ENCODE results near the gene FHOD1.
A peak's percentile ranks its signal among the peaks of the same experiment; 100 is the strongest.

FHOD1 gene

DNA sequence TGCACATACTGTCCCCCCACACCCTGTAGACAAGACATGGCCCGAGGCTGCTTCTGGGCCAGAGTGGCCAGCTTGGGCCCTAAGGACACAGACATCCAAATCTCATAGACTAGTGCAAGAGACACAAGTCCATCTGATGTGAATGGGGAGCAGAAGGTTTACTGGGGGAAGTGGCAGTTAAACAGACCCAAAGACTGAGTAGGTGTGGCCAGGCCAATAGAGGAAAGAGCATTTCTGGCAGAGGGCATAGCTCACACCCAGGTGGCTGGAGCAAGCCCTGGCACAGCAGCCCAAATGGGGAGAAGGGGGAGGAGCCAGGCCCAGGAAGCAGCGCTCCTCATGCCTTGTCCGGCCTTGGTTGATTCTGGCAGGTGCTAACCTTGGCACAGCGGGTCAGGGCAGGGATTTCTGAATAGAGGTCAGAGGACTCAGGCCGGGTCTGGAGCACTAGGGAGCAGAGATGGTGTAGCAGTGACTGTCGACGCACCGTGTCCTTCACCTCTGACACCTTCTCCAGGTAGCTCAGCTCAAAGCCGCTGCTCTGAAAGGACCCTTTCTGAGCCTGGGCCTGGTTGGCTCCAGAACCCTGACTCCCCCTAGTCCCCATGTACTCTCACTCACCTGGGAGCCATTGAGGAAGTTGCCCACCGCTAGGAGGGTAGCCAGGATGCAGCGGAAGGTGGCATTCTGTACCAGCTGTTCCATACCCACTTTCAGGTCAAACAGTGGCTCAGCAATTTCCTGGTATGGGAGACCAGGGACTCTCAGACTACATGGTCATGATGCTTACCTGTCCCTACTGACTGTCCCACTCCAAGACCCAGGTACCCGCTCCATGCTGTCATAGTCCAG is 16.2 kb downstream of the FHOD1 start:
- no peak for DNase-seq

DNA sequence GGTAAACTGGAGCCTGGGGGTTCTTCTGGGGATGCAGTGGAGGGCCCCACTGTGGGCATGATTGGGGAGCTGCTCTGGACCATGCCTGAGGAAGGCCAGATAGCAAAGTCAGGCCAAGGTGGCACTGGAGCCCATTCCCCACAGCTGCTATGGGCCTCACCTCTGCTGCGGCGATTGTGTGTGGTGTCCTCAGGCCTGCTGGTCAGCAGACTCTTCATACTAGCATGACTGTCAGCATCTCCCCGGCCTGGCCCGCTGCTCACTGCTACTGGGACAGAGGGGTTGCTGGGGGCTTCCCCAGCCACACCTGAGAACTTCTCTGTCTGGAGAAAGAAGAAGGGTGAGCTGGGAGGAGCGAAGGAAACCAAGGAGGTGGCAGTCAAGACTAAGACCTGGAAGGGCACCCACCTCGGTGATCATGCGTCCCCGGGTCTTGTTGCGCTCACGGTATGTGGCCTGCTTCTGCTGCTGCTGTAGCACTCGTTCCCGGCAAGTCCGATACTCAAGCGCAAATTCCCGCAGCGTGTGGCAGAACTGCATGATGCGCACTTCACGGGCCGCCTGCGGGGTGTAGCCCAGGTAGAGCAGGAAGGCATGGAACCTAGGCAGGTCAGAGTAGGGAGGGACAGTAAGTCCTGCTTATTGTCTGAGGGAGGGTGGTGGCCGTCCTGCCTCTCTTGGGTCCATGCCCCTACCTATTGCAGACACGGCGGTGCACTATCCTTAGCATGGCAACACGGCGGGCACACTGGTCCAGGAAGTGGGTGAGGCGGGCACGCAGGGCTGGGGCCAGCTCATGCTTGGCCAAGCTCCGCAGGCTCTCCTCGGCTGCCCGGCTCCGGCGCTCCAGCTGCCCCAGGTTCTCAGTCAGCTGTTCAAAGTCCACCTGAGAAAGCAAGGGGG is 17.1 kb downstream of the FHOD1 start:
- no peak for DNase-seq

DNA sequence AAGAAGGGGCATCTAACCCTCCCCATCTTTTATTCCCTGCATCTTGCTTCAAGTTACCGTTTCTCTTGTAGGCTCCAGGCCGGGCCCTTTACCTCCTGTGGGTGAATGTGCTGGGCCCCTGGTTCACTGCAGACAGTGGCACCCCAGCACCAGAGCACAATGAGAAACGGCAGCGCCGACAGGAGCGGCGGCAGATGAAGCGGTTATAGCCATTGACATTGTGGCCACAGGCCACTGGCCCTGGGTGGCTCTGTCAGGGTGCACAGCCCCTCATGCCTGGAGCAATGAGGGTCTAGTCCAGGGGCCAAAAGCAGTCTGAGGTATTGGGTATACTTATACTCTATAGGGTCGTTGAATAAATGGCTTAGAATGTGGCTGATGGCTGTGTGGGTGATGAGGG is 18.4 kb downstream of the FHOD1 start:
- no peak for DNase-seq

DNA sequence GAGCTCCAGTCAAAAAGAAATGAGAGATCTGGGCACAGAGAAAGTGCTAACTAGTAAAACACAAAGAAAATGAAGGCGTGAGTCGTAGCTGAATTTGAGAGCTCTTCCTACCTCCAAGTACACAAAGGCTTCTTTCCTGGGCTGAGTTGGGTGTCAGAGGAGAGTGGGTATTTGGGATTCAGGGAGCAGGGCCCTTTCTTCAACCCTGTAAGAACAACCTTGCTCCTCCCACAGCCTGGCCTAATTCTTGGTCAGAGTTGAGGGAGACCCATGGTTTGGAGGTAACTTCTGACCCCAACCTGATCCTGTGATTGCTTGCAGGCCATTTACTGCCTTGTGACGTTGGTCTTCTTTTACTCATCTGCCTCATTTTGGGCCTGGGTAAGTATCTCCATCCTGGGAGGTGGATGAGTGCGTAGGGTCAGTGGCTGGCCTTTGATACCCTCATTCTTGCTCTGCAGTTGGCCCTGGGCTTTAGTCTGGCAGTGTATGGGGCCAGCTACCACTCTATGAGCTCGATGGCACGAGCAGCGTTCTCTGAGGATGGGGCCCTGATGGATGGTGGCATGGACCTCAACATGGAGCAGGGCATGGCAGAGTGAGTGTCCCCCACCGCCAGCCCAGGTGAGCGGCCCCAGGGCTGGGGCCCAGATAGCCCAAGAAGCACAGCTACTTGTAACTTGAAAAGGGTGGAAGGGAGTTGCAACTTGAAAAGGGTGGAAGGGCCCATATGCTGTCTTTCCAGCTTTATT is 19.1 kb downstream of the FHOD1 start:
- DNase-seq = no peak

DNA sequence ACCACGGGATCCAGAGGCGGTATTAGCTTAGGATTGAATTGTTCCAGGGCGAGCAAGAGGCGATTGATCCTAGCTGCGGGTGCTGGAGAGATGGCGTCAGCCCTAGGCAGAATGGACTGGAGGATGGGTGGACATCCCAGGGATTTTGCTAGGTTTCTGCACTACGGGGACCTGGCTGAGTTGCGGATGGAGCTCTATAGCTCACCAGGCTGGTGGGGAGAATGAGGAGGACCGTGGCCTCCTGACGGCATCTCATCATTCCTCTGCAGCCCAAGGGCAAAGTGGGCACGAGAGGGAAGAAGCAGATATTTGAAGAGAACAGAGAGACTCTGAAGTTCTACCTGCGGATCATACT is 19.7 kb downstream of the FHOD1 start:
- no peak for DNase-seq

DNA sequence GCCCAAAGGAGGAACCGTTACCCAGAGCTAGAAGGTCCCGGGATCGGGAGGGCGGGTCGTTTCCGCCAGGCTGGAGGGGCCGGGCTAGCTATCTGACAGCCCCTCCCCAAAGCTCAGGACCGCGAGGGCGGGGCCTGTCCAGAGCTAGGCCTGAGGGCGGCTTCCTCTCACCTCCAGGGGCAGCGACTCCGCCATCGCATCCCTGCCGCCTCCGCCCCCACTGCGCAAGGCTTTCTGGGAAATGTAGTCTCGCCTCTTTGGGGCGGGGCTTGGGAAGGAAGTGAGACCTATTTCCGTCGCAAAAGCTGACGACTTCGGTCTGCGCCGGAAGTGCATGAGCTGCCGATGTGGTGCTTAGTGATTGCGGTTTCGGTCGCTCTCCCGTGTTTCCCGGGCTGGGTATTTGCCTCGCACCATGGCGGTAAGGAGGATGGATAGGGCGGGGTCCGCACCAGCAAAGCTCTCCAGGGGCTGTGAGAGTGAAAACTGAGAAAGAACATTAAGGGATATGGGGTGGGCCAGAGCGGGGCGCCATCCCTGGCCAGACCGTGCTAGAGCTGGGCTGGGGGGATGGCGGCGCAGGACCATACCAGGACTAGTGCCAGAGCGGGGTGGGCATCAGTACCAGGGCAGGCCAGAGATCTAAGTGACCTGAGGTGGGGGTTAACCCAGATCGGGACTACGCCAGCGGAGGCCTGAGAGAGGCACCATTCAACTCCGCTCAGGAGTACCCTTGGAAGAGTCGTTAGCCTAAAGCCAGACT is 20.3 kb downstream of the FHOD1 start, which contains the start of gene TMEM208:
Gene TMEM208 (plus strand): TSS at position 327 of the 763 bp plus-strand sequence. CDS start 89 bp downstream, at position 416.
- DNase-seq = peak; percentile 98

DNA sequence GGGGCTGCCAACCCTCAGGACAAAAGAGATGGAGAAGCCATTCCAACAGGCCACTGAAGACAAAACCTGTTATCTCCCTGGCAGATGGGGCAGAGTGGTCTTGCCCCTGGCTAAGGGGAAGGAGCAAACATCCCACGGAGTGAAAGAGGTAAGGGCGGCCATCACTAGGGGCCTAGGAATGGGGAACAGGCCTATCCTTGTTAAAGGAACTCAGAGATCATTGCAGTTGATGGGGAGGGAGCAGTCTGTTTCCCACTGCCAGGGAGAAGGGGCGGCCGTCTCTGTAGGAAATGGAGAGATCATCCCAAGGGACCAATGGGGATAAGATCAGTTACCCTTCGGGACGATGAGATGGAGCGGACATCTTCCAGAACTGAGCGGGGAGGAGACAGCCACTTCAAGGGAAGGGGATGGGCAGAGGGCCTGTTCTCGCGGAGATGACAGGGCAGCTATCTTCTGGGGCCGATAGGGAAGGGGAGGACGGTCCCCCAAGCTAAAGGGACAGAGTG is 20.9 kb downstream of the FHOD1 start:
- DNase-seq = no peak

DNA sequence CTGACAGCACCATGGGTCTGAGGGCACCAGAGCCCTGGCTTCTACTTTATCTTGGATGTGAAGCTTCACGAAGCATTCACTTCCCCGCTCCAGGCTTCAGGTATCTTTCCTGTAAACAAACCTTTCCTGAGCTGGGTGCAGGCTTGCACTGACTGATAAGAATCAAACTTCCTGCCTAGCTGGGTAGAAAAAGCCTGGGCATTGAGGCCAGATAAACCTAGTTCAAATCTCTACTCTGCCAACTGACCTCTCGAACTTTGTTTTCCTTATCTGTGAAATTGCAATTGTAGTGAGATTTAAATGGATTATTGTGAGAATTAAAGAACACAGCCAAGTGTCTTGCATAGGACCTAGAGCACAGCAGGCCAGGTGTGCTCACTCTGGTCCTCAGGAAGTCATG is 23.3 kb downstream of the FHOD1 start:
- DNase-seq = no peak

DNA sequence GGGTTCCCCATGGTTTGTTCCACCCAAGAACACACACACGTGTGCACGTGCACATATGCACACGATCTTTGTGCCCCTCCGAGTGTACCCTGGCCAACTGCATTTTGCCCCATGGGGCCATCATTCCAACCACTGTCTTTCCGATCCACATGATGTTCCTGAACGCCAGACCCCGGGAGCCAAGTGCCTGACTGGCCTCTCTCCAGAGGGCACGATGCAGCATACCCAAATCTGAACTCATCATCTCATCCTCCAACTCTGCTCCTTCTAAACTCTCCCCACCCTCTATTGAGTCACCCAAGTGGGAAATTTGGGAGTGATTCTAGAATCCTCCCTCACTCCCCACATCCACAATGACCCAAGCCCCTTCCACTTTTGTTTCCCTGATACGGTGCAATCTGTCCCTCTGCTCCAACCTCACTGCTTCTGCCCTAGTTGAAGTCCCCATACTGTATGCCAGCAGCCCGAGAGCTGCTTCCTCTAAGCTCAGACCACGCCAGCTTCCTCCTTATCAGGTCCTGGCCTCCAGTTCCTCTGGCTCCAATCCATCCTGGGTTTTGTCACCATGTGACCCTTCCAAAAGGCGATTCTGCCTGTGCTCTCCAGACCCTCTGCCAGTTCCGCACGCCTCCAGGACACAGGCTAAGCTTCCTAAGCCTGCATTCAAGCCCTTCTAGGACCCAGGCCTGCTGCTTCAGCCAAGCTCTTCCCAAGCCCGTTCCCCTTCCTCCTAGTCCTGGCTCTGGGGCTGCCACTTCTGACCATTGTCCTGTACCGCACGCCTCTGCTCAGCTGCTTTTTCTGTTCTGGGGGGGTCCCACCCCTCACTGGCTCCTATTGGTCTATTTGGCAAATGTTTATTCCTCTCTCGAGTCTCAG is 30.4 kb downstream of the FHOD1 start:
- no peak for DNase-seq

DNA sequence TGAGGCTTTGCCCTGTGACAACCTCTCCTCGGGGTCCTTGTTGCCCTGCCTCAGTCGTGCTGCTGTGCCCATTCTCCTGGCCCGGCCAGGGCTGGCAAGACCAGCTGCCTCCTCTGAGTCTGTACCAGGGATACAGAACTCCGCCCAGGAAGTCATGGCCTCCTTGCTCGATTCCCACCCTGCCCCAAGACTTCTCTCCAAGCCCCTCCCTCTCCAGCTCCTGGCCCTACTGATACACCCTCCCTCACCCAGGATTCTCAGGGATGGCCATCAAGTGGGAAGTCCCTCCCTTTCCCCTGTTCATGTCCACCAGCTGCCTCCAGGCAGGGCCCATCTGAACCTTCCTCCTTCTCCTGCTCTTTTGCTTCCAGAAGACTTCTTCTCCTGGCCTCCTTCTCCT is 31.6 kb downstream of the FHOD1 start:
- no peak for DNase-seq

DNA sequence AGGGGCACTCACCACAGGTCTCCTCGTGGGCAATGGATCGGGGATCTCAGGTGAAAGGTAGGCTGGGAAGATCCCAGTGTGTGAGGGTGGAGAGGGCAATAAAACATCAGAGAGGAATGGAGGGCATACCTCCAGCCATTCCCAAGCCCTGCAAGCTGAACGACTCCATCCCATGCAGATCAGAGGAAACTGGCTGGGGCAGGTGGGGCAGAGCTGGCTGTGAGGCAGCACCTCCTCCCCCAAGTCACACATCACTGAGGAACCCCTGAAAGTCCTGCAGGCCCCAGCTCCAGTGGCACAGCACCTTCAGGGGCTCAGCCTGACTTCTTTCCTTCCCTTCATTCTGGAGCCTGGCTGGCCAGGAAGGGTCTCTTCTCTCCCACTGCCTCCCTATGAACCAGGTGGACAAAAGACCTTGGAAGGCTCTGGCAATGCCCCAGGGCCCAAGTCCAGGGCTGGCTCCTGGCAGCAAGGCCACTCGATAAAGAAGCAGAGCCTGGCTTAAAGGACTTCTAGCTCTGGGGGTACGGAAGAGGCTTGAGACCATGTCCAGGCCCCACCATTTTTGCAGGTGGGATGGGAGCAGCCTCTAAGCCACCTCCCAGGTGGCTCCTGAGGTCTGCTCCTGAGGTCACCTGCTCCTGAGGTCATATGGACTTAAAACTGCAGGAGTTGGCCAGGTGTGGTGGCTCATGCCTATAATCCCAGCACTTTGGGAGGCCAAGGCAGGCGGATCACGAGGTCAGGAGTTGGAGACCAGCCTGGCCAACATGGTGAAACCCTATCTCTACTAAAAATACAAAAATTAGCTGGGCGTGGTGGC is 33.9 kb downstream of the FHOD1 start:
- no peak for DNase-seq

DNA sequence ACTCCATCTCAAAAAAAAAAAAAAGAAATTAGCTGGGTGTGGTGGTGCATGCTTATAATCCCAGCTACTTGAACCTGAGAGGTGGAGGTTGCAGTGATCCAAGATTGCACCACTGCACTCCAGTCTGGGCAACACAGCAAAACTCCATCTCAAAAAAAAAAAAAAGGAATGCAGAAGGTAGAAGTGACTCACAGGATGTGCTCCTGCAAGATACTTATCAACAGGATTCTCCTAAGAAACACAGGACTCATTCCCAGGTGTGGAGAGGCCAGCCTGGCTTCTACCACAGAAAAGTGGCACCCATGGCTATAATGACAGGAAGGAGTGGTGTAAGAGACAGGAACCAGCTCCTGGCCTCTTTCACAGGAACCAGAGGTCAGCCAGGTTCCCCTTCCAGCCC is 34.5 kb downstream of the FHOD1 start:
- no peak for DNase-seq

DNA sequence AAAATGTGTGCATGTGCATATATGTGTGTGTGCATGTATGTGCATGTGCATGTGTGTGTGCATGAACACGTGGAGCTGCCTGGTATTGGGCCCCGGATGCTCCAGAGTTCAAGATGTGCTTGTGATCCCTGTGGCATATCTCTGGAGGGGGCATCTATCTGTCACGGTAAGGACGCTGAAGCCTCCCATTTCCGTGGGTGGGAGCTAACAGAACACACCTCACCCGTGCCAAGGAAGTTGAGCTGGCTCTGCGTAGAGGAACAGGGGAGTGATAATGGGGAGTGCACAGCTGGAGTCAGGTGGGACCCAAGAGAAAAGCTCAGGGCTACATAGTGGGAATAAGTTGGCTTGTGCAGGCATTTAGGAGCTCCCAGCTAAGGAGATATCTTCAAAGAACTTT is 35.6 kb downstream of the FHOD1 start:
- no peak for DNase-seq

DNA sequence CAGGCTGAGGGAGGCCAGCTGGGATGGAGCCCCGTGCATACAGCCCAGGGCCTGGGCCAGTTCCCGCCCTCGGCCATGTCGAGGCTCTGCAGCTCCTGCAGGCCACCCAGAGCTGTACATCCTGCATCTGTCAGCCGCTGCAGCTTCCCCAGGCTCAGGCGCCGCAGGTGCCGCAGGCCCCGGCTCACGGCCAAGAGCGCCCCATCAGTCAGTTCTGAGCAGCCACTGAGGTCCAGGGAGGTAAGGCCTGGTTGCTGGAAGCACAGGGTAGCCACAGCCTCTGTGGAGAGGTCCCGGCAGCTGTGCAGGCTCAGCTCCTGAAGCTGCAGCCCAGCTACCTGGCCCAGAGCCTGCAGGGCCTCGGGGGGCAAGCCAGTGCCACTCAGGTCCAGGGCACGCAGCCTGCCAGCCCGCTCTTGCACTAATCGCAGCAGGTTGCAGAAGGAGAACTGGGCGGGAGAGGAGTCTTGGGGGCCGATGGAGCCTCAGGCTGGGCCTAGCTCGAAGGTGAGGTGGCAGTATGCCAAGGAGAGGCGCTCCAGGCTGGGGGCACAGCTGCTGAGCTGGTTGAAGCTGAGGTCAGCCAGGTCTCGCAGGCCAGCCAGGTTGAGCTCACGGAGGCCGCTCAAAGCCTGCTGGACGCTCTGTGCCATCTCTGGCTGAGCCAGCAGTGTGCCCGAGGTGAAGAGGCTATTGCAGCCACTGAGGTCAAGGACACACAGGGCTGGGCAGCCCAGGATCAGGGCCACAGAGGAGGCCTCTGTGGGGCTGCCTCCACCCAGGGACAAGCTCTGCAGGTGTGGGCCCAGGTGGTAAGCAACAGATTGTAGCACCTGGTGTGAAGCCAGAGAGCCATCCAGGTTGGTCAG is 37.0 kb downstream of the FHOD1 start:
- DNase-seq = peak; percentile 11

DNA sequence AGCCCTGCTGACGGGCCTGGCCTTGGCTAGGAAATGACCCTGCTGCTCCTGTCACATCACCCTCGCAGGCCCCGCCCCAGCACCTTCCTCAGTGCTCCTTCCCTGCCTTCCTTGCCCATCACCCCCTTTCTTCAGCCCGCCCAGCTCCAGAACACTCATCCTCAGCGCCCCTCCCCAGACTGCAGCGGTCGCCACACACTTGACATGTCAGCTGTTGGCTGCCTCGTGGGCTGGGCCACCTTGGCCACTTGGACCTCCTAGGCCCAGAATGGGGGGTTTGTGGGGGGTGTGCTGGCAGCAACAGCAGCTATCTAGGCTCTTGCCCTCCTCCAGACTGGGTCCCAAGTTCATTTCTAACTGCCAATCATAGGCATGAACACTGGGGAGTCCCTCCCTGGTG is 37.7 kb downstream of the FHOD1 start:
- DNase-seq = no peak

DNA sequence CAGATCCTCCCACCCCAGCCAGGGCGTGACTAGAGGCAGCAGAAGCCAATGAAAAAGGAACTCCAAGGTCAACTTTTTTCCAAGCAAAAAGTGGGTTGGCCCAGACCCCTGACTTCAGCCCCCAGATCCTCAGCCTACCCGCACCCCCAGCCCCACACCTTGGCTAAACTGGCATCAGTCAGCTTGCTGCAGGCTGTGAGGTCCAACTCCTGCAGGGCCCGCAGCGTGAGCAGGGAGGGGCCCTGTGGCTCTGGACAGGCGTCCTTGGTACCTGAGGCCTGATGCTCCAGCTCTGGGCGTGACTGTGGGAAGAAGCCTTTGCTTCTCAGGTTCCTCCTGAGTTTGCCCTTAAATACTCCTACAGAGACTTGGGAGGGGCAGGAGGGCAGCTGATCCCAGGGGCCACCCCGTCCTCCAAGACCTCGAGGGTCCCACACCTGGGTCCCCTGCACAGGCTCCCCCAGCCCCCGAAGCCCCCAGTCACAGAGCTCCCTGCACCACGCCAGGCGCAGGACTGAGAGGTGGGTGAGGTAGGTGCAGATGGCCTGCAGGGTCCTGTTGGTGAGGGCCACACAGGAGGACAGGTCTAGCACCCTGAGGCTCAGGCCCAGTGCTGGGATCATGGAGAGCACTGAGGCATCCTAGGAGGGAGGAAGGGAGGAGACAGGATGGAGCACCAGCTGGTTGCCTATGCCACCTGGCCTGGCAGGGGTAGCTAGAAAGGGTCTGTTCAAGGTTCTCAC is 39.0 kb downstream of the FHOD1 start:
- DNase-seq = no peak

DNA sequence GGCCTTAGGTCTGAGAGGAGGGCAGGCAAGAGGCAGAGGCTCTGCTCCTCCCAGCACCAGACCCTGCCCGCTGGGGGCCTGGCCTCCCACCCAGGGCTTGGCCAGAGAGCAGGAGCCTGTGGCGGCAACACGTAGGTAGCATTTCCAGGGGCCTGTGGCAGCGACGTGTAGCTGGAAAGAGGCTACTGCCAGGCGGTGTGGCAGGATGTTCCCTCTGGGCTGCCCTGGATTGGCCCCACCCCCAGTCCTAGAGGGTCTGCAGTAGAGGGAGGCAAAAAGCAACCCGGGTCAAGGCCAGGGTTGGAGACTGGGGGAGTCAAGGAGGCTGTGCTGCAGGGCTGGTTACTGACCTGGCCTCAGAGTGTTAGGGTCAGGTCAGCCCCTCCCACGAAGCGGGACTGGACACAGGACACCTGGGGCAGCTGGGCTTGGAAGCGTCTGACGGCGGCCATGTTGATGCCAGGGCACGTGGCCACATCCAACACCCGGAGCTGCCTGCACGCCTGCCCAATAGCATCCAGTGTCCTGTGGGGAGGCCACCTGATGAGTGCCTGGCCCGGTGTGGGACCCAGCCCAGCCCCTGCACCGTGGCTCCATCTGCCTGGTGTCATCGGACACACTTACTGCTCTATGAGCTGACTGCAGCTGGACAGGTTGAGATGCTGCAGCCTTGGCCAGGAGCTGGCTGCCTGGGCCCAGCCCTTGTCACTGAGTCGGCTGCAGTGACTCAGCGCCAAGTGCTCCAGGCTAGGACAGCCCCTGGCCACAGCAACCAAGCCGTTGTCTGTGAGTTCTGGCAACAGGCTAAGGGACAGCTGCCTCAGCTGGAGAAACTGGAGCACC is 39.8 kb downstream of the FHOD1 start:
- DNase-seq = no peak

DNA sequence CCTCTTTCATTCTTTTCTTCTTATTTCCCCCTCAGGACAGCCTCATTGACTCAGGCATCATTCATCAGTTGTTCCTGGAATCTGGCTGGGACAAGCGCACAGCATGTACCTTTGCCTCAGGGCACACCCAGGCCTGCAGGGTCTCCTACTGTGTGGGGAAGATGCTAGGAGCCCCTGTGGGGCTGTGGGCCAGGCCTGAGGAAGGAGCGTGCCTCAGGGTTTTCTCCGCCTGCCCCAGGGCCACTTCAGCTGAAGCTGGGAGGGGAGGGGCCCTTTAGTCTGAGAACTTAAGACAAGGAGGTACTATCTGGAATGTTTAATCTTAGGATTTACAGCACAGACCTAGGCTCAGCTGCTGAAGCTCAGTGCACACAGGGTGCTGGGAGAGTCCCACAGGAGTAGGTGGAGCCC is 40.4 kb downstream of the FHOD1 start:
- no peak for DNase-seq

All from NCI-H1092 treated with DMSO at 0.1 percent for 48 hours (cell line).